NT2/D1 (cell line): ENCODE results near the gene ZFHX2.

Experiments
- SUZ12 ChIP-seq: IDR thresholded peaks from 2 replicates; pipeline ENCODE4 v1.6.1; 2011; ENCODE audit not compliant: insufficient read length, insufficient read depth; ENCODE audit errors: extremely low read depth
- YY1 ChIP-seq: IDR thresholded peaks from 2 replicates; pipeline ENCODE4 v1.6.1; 2011; ENCODE audit not compliant: insufficient read length, insufficient read depth
- ZNF274 ChIP-seq: IDR thresholded peaks from 2 replicates; pipeline ENCODE4 v1.6.1; 2011; ENCODE audit warnings: mild to moderate bottlenecking, low read depth, low read length

- no peak for TF ChIP-seq YY1
- no peak for TF ChIP-seq ZNF274
- TF ChIP-seq SUZ12 = no peak
These were observed 27.2 kb upstream of the ZFHX2 start, which contains the start of gene JPH4 for GRCh38 chr14:23578560-23579310.
